NOMO-1 treated with DMSO at 0.1 percent for 48 hours (cell line): Measurements from ENCODE around the gene ZNF550.
"Not testable (repeated sequence)": the region's sequence is repeated elsewhere in the genome, so short reads cannot be mapped to it uniquely, and the experiment has no call there.

Experiments used
- DNase-seq: peaks from one replicate; lab custom pipeline; 2025; ENCODE audit not compliant: unreplicated experiment; lab: John Stamatoyannopoulos, UW

ZNF550 gene

GRCh38 chr19:57537953-57538547 is 21.6 kb downstream of the ZNF550 start:
- DNase-seq = no peak

DNA sequence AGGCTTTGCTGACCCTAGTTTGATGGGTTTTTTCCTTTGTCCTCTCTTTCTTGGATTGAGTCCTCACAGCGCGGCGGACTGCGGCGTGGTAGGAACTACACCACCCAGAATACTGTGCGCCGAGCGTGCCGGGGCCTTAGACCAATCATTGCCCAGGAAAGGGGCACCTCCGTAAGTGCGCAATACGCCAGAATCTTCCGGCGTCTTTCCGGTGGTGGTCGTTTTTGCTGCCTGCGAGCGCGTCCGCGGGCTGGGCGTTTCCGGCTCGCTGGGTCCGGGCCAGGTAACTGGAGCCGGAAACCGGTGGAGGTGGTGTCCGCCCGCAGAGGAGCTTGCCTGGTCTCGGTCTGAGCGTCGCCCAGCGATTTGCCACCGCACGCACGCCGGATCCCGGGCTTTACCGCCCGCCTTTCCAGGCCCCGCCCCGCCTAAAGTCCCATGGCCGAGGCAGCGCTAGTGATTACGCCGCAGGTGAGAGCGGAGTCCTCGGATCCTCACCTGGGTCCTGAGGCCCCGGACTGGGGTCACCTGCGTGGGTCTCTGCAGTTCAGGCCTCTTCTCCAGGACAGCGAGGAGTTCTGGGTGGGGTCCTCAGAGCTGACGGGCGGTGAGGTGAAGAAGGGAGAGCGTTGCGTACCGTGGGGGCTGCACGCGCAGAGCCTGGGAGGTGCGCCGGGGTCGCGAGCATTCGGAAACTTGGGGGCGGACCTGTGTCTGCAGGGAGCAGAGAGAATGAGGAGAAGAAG is 32.4 kb downstream of the ZNF550 start, which contains the start of gene ZNF549:
ZNF549 (plus strand) TSS at position 221 of the 746 bp plus-strand sequence; CDS start at position 439, 218 bp downstream.
- DNase-seq = peak; percentile 65

DNA sequence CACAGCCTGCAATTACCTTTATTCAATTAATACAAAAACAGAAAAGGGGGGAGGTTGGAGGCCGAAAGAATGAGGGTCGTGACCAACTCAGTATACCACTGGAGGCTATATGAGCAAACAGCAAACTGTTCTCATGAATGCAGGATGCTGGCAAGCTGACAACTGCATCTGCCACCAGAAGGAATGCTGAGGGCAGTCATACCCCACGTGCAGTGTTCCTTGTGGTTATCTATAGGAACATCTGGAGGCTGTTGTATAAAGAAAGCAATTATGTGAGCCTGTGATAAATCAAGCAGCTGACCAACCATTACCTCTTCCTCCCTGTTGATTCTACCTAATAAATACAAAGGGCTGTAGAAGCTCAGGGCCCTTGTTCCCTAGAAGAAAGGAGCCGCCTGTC is 41.6 kb downstream of the ZNF550 start:
- DNase-seq = not testable (repeated sequence)

- DNase-seq = no peak
Measured at GRCh38 chr19:57515255-57515654, 44.4 kb downstream of the ZNF550 start.

DNA sequence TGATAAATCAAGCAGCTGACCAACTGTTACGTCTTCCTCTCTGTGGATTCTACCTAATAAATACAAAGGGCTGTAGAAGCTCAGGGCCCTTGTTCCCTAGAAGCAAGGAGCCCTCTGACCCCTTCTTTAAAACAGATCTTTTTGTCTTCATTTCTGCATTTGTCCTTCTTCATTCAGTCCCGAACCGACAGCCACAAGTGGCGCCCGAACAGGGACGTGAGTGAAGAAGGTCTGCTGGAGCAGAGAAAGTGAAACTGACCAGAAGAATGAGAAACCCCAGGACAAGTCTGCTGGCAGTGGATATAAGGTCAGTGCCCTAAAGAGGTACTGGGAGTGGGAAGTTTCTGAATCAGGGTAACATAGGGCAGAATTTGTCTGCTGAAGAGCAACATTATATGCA is 46.8 kb downstream of the ZNF550 start:
- DNase-seq = no peak

DNA sequence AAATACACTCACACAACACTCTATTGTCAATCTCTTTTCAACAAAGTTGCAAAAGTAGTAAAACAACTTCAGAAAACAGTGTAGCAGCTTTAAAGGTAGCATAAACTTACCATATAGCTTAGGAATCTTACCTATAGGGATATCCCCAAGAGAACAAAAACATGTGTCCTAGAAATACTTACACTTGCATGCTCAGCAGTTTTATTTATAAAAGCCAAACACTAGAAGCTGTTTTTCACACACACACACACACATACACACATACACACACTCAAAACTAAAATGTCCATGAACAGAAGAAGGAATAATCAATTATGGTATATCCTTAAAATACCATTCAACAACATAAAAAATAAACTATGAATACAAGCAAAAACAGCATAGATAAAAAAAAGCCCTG is 48.2 kb downstream of the ZNF550 start:
- DNase-seq = no peak

GRCh38 chr19:57506163-57506562 is 53.5 kb downstream of the ZNF550 start:
- DNase-seq = no peak

- DNase-seq = not testable (repeated sequence)
Measured at GRCh38 chr19:57500400-57500799, 59.3 kb downstream of the ZNF550 start.

DNA sequence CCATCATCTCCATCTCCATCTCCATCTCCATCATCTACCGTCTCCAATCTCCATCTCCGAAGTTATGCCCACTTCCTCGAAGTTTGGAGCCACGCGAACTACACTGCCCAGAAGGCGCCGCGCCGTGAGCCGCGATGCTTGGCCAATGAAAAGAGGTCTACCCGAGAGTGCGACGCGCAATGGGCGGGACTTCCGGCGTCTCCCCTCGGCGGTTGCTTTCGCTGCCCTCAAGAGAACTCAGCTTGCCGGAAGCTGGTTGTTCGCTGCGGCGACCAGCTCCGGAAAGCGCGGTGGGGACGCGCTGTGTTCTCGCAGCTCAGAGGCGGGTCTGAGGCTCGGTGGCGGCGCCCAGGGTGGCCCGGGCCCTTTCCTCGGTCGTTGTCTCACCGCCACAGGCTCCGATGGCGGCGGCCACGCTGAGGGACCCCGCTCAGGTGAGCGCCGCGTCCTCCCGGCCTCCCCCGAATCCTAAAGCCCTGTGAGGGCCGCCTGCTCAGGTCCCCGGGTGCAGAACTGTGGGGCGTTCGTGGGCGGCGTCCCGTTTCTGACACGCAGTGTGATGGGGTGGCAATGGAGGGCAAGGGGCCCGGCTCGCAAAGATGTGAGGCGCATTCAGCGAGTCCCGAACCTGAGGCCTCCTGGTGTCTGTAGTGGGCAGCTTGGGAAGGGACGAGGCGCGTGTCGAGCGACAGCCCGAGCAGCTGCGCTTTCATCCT is 59.8 kb downstream of the ZNF550 start, which contains the start of gene ZNF773:
ZNF773 (plus strand) TSS at position 259 of the 716 bp plus-strand sequence; CDS start at position 402, 143 bp downstream.
- DNase-seq = peak; percentile 92

DNA sequence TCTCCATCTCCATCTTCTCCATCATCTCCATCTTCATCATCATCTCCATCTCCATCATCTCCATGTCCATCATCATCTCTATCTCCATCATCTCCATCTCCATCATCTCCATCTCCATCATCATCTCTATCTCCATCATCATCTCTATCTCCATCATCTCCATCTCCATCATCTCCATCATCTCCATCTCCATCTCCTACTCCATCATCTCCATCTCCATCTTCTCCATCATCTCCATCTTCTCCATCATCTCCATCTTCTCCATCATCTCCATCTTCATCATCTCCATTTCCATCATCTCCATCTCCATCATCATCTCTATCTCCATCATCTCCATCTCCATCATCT is 60.4 kb downstream of the ZNF550 start:
- not testable (repeated sequence) for DNase-seq

DNA sequence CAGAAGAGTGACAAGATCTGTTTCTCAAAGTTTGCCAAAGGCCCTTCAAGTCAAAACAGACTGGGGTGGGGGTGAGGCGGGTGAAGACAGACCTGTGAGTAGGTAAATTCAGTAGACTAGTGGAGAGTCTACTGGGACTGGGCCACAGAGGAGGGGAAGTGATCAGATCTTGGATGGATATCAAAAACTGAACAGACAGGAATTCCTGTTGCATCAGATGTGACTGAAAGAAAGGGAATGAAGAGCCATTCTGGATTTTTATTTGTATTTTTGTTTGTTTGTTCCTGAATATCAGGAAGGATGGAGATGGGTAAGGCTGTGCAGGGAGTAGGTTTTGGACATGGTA is 71.4 kb downstream of the ZNF550 start:
- not testable (repeated sequence) for DNase-seq

- DNase-seq = peak; percentile 71
Measured at GRCh38 chr19:57487477-57488298, 72.0 kb downstream of the ZNF550 start, which contains the start of gene ZNF419. Gene ZNF419 (plus strand): TSS chr19:57487750. CDS start chr19:57487951, 201 bp downstream.
